ENCODE measurements around the gene JAG2. TPM values are rescaled to one million over a fixed set of nuclear protein-coding genes. Genes with fewer than 3 reads are reported as not detected.

The JAG2 gene
- total RNA-seq, 1 experiment from 2014 or later = 43.7 TPM

- Histone ChIP-seq H3K4me1 (ENCODE audit: control insufficient read depth, insufficient read depth, low read length) (no peaks in the 10 kb centered on the region), H3K36me3 (ENCODE audit: control insufficient read depth, insufficient read depth, low read length) (no peaks in the 10 kb centered on the region), H3K4me3 (ENCODE audit: low read depth in 2 of 2, low read length in 2 of 2) (no peak overlapping the region), H3K27me3 (ENCODE audit: control insufficient read depth, insufficient read depth, low read length) (no peaks in the 10 kb centered on the region), H3K9me3 (ENCODE audit: control insufficient read depth, insufficient read depth, low read depth, low read length) (no peaks in the 10 kb centered on the region), H3K27ac (ENCODE audit: low read length) (no peak overlapping the region)
- no TSS peak for BruUV-seq (replicated peaks)
- CTCF ChIA-PET = no interaction called here
- in situ Hi-C loops (cut with HindIII; ENCODE audit: low pct_unique_long_range_greater_than_20kb, low sequenced_read_pairs) (no loop called here), intact Hi-C loops (cut with micrococcal nuclease; ENCODE audit: unreplicated experiment) (no loop called here)
- ATAC-seq (no peak), DNase-seq (ENCODE audit: low read depth, low spot score) (no peak)
- POLR2A ChIA-PET = no interaction called here
- no peak for TF ChIP-seq SIN3A (IDR thresholded peaks at IDR 0.05; ENCODE audit: borderline replicate concordance, insufficient read depth, low read depth, low read length)
- TF ChIP-seq POLR2AphosphoS5 (IDR thresholded peaks at IDR 0.05; ENCODE audit: low read depth, low read length) = no peak
- TF ChIP-seq, protein P1, sequence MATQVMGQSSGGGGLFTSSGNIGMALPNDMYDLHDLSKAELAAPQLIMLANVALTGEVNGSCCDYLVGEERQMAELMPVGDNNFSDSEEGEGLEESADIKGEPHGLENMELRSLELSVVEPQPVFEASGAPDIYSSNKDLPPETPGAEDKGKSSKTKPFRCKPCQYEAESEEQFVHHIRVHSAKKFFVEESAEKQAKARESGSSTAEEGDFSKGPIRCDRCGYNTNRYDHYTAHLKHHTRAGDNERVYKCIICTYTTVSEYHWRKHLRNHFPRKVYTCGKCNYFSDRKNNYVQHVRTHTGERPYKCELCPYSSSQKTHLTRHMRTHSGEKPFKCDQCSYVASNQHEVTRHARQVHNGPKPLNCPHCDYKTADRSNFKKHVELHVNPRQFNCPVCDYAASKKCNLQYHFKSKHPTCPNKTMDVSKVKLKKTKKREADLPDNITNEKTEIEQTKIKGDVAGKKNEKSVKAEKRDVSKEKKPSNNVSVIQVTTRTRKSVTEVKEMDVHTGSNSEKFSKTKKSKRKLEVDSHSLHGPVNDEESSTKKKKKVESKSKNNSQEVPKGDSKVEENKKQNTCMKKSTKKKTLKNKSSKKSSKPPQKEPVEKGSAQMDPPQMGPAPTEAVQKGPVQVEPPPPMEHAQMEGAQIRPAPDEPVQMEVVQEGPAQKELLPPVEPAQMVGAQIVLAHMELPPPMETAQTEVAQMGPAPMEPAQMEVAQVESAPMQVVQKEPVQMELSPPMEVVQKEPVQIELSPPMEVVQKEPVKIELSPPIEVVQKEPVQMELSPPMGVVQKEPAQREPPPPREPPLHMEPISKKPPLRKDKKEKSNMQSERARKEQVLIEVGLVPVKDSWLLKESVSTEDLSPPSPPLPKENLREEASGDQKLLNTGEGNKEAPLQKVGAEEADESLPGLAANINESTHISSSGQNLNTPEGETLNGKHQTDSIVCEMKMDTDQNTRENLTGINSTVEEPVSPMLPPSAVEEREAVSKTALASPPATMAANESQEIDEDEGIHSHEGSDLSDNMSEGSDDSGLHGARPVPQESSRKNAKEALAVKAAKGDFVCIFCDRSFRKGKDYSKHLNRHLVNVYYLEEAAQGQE (IDR thresholded peaks at IDR 0.05; ENCODE audit: insufficient read depth in 1 of 2, low read depth in 2 of 2, low read length in 1 of 2) = no peak
- TF ChIP-seq TCF7L2 (IDR thresholded peaks at IDR 0.05; ENCODE audit: low read depth, low read length) = no peak
- TF ChIP-seq, protein P2, sequence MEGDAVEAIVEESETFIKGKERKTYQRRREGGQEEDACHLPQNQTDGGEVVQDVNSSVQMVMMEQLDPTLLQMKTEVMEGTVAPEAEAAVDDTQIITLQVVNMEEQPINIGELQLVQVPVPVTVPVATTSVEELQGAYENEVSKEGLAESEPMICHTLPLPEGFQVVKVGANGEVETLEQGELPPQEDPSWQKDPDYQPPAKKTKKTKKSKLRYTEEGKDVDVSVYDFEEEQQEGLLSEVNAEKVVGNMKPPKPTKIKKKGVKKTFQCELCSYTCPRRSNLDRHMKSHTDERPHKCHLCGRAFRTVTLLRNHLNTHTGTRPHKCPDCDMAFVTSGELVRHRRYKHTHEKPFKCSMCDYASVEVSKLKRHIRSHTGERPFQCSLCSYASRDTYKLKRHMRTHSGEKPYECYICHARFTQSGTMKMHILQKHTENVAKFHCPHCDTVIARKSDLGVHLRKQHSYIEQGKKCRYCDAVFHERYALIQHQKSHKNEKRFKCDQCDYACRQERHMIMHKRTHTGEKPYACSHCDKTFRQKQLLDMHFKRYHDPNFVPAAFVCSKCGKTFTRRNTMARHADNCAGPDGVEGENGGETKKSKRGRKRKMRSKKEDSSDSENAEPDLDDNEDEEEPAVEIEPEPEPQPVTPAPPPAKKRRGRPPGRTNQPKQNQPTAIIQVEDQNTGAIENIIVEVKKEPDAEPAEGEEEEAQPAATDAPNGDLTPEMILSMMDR (IDR thresholded peaks at IDR 0.05) = no peak
Observed at GRCh38 chr14:105150368-105151083, 18.1 kb downstream of the JAG2 start.

- CTCF ChIA-PET = no interaction called here
- no peak for ATAC-seq
Observed at GRCh38 chr14:105150026-105150367, 18.6 kb downstream of the JAG2 start.

More at GRCh38 chr14:105150026-105150367, 18.6 kb downstream of the JAG2 start:
- no peaks in the 10 kb centered on the region for H3K4me1 ChIP-seq (ENCODE audit: control insufficient read depth, insufficient read depth, low read length)
- H3K27me3 ChIP-seq (ENCODE audit: control insufficient read depth, insufficient read depth, low read length) = no peaks in the 10 kb centered on the region
- H3K4me3 ChIP-seq (ENCODE audit: low read depth in 2 of 2, low read length in 2 of 2) = no peak overlapping the region
- no peak for DNase-seq (ENCODE audit: low read depth, low spot score)
- no peaks in the 10 kb centered on the region for H3K36me3 ChIP-seq (ENCODE audit: control insufficient read depth, insufficient read depth, low read length)
- TF ChIP-seq, protein P1 (IDR thresholded peaks at IDR 0.05; ENCODE audit: insufficient read depth in 1 of 2, low read depth in 2 of 2, low read length in 1 of 2) = no peak
- TF ChIP-seq, protein P2 (IDR thresholded peaks at IDR 0.05) = no peak
- no peak for TF ChIP-seq TCF7L2 (IDR thresholded peaks at IDR 0.05; ENCODE audit: low read depth, low read length)
- H3K9me3 ChIP-seq (ENCODE audit: control insufficient read depth, insufficient read depth, low read depth, low read length) = no peaks in the 10 kb centered on the region
- intact Hi-C loops (cut with micrococcal nuclease; ENCODE audit: unreplicated experiment) (no loop called here), in situ Hi-C loops (cut with HindIII; ENCODE audit: low pct_unique_long_range_greater_than_20kb, low sequenced_read_pairs) (no loop called here)
- POLR2A ChIA-PET = no interaction called here
- BruUV-seq (replicated peaks) = no TSS peak
- H3K27ac ChIP-seq (ENCODE audit: low read length) = no peak overlapping the region

All from Panc1 (cell line).